ENCODE measurements around the gene HPS3. TPM values are rescaled to one million over a fixed set of nuclear protein-coding genes. Genes with fewer than 3 reads are reported as not detected.

The HPS3 gene
- total RNA-seq, 1 donor from 2014 or later: 19.3 TPM

- no peak within 1 kb of the TSS for H3K4me3 Mint-ChIP-seq (ENCODE audit: unreplicated experiment)
- H3K27ac Mint-ChIP-seq (ENCODE audit: unreplicated experiment): no peak within 1 kb of the TSS
- no peak for DNase-seq (ENCODE audit: extremely low spot score, unreplicated experiment)
- no peaks in the 10 kb centered on the region for H3K36me3 Mint-ChIP-seq (ENCODE audit: unreplicated experiment)
- H3K27me3 Mint-ChIP-seq (ENCODE audit: unreplicated experiment): no peaks in the 10 kb centered on the region
- peaks cover 13% of the 10 kb centered on the region for H3K4me1 Mint-ChIP-seq (ENCODE audit: unreplicated experiment)
- TF ChIP-seq, protein P1, sequence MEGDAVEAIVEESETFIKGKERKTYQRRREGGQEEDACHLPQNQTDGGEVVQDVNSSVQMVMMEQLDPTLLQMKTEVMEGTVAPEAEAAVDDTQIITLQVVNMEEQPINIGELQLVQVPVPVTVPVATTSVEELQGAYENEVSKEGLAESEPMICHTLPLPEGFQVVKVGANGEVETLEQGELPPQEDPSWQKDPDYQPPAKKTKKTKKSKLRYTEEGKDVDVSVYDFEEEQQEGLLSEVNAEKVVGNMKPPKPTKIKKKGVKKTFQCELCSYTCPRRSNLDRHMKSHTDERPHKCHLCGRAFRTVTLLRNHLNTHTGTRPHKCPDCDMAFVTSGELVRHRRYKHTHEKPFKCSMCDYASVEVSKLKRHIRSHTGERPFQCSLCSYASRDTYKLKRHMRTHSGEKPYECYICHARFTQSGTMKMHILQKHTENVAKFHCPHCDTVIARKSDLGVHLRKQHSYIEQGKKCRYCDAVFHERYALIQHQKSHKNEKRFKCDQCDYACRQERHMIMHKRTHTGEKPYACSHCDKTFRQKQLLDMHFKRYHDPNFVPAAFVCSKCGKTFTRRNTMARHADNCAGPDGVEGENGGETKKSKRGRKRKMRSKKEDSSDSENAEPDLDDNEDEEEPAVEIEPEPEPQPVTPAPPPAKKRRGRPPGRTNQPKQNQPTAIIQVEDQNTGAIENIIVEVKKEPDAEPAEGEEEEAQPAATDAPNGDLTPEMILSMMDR (IDR thresholded peaks at IDR 0.05): no peak
- H3K9me3 Mint-ChIP-seq (ENCODE audit: unreplicated experiment): no peaks in the 10 kb centered on the region
Measured at GRCh38 chr3:149221783-149222517, 92.5 kb downstream of the HPS3 start, which contains the start of gene CP. TSS of gene CP (minus strand) at chr3:149221829. CDS start at chr3:149221792, 37 bp downstream.

Other genes starting within 250 kb of the HPS3 start
- 43.0 and 46.8 TPM in 2 replicates for gene GYG1, start 138.1 kb upstream of the HPS3 start, total RNA-seq
- gene HLTF, start 43.1 kb upstream of the HPS3 start, total RNA-seq: 29.2 and 34.6 TPM in 2 replicates
- gene CP, start 92.2 kb downstream of the HPS3 start, total RNA-seq: 0.32 TPM in 1 of 2 replicates, not detected in the other
- 2.2 and 3.7 TPM in 2 replicates for gene TM4SF18, start 204.0 kb downstream of the HPS3 start, total RNA-seq
- 120 and 122 TPM in 2 replicates for gene TM4SF1, start 248.0 kb downstream of the HPS3 start, total RNA-seq

All from osteocyte (in vitro differentiated cells).